BLaER1 (cell line): ENCODE measurements around the gene DPP10.

Experiments used
- H3K27ac ChIP-seq: shearing (Covaris generic); formaldehyde crosslinking; 2 replicates; pipeline ENCODE4 v1.8.1; 2022
- H3K27me3 ChIP-seq: shearing (Covaris generic); formaldehyde crosslinking; 2 replicates; pipeline ENCODE4 v1.8.1; 2022
- H3K36me3 ChIP-seq: shearing (Covaris generic); formaldehyde crosslinking; 2 replicates; pipeline ENCODE4 v1.8.1; 2022
- H3K4me1 ChIP-seq: shearing (Covaris generic); formaldehyde crosslinking; 2 replicates; pipeline ENCODE4 v1.8.1; 2022
- H3K4me2 ChIP-seq: shearing (Covaris generic); formaldehyde crosslinking; 2 replicates; pipeline ENCODE4 v1.8.1; 2022
- H3K4me3 ChIP-seq: shearing (Covaris generic); formaldehyde crosslinking; 2 replicates; pipeline ENCODE4 v1.8.1; 2022
- H3K9ac ChIP-seq: shearing (Covaris generic); formaldehyde crosslinking; 2 replicates; pipeline ENCODE4 v1.8.1; 2022
- H3K9me3 ChIP-seq: shearing (Covaris generic); formaldehyde crosslinking; 2 replicates; pipeline ENCODE4 v1.8.1; 2022
- H4K20me1 ChIP-seq: shearing (Covaris generic); formaldehyde crosslinking; 2 replicates; pipeline ENCODE4 v1.8.1; 2022
- Cebpa-rat ChIP-seq: shearing (Covaris generic); IDR thresholded peaks from 2 replicates; pipeline ENCODE4 v1.8.1; 2022

Gene DPP10

GRCh38 chr2:115190459-115190858 lies 748.0 kb downstream of the DPP10 start:
- Histone ChIP-seq H3K9me3 (no peaks in the 10 kb centered on the region), H3K36me3 (no peaks in the 10 kb centered on the region), H3K4me1 (no peaks in the 10 kb centered on the region), H3K9ac (no peak overlapping the region), H3K27ac (no peak overlapping the region), H3K4me2 (no peak overlapping the region), H3K27me3 (no peaks in the 10 kb centered on the region), H4K20me1 (no peaks in the 10 kb centered on the region), H3K4me3 (no peak overlapping the region)
- TF ChIP-seq Cebpa-rat, result no peak

GRCh38 chr2:115194623-115195022 lies 752.2 kb downstream of the DPP10 start:
- H3K9ac ChIP-seq, result no peak overlapping the region

GRCh38 chr2:115196587-115196986 lies 754.1 kb downstream of the DPP10 start:
- H3K9me3 ChIP-seq, result no peaks in the 10 kb centered on the region
- H3K4me1 ChIP-seq, result no peaks in the 10 kb centered on the region
- H3K27me3 ChIP-seq, result no peaks in the 10 kb centered on the region
- no peak overlapping the region for H3K4me2 ChIP-seq
- no peak overlapping the region for H3K27ac ChIP-seq
- no peaks in the 10 kb centered on the region for H4K20me1 ChIP-seq
- no peaks in the 10 kb centered on the region for H3K36me3 ChIP-seq
- H3K9ac ChIP-seq, result no peak overlapping the region
- no peak for TF ChIP-seq Cebpa-rat
- no peak overlapping the region for H3K4me3 ChIP-seq

More at GRCh38 chr2:115194623-115195022, 752.2 kb downstream of the DPP10 start:
- Histone ChIP-seq H3K27ac (no peak overlapping the region), H3K4me2 (no peak overlapping the region), H3K4me1 (no peaks in the 10 kb centered on the region), H3K4me3 (no peak overlapping the region), H3K36me3 (no peaks in the 10 kb centered on the region), H4K20me1 (no peaks in the 10 kb centered on the region), H3K27me3 (no peaks in the 10 kb centered on the region), H3K9me3 (no peaks in the 10 kb centered on the region)
- no peak for TF ChIP-seq Cebpa-rat

- no peaks in the 10 kb centered on the region for H3K27me3 ChIP-seq
- H3K36me3 ChIP-seq, result no peaks in the 10 kb centered on the region
- no peak overlapping the region for H3K27ac ChIP-seq
- TF ChIP-seq Cebpa-rat, result no peak
- H3K4me1 ChIP-seq, result no peaks in the 10 kb centered on the region
- no peaks in the 10 kb centered on the region for H4K20me1 ChIP-seq
- no peak overlapping the region for H3K4me2 ChIP-seq
- no peak overlapping the region for H3K4me3 ChIP-seq
- no peak overlapping the region for H3K9ac ChIP-seq
- H3K9me3 ChIP-seq, result no peaks in the 10 kb centered on the region
Observed at GRCh38 chr2:115199966-115200365, 757.5 kb downstream of the DPP10 start.

- TF ChIP-seq Cebpa-rat, result no peak
- Histone ChIP-seq H3K4me1 (no peaks in the 10 kb centered on the region), H3K9me3 (no peaks in the 10 kb centered on the region), H3K36me3 (no peaks in the 10 kb centered on the region), H4K20me1 (no peaks in the 10 kb centered on the region), H3K4me3 (no peak overlapping the region), H3K27ac (no peak overlapping the region), H3K4me2 (no peak overlapping the region), H3K27me3 (no peaks in the 10 kb centered on the region), H3K9ac (no peak overlapping the region)
Observed at GRCh38 chr2:115201386-115201785, 758.9 kb downstream of the DPP10 start.

GRCh38 chr2:115208493-115209164 lies 766.2 kb downstream of the DPP10 start:
- Histone ChIP-seq H3K27ac (no peak overlapping the region), H3K4me1 (no peaks in the 10 kb centered on the region), H3K27me3 (no peaks in the 10 kb centered on the region), H3K4me2 (no peak overlapping the region), H3K4me3 (no peak overlapping the region), H3K36me3 (no peaks in the 10 kb centered on the region), H3K9me3 (no peaks in the 10 kb centered on the region), H4K20me1 (no peaks in the 10 kb centered on the region), H3K9ac (no peak overlapping the region)
- no peak for TF ChIP-seq Cebpa-rat

- H3K27ac ChIP-seq, result no peak overlapping the region
- no peaks in the 10 kb centered on the region for H4K20me1 ChIP-seq
- no peaks in the 10 kb centered on the region for H3K4me1 ChIP-seq
- no peaks in the 10 kb centered on the region for H3K27me3 ChIP-seq
- H3K36me3 ChIP-seq, result no peaks in the 10 kb centered on the region
- no peaks in the 10 kb centered on the region for H3K9me3 ChIP-seq
- TF ChIP-seq Cebpa-rat, result no peak
- H3K4me3 ChIP-seq, result no peak overlapping the region
- no peak overlapping the region for H3K4me2 ChIP-seq
- H3K9ac ChIP-seq, result no peak overlapping the region
Observed at GRCh38 chr2:115214050-115214449, 771.6 kb downstream of the DPP10 start.

GRCh38 chr2:115219296-115219695 lies 776.9 kb downstream of the DPP10 start:
- no peak overlapping the region for H3K4me3 ChIP-seq
- no peak overlapping the region for H3K9ac ChIP-seq
- no peaks in the 10 kb centered on the region for H3K27me3 ChIP-seq
- no peak for TF ChIP-seq Cebpa-rat
- H3K4me2 ChIP-seq, result no peak overlapping the region
- no peaks in the 10 kb centered on the region for H3K36me3 ChIP-seq
- H4K20me1 ChIP-seq, result no peaks in the 10 kb centered on the region
- no peaks in the 10 kb centered on the region for H3K4me1 ChIP-seq
- no peaks in the 10 kb centered on the region for H3K9me3 ChIP-seq
- H3K27ac ChIP-seq, result no peak overlapping the region

GRCh38 chr2:115234186-115234585 lies 791.7 kb downstream of the DPP10 start:
- no peaks in the 10 kb centered on the region for H3K9me3 ChIP-seq
- H3K4me3 ChIP-seq, result no peak overlapping the region
- H3K27me3 ChIP-seq, result no peaks in the 10 kb centered on the region
- H3K9ac ChIP-seq, result no peak overlapping the region
- H4K20me1 ChIP-seq, result no peaks in the 10 kb centered on the region
- H3K27ac ChIP-seq, result no peak overlapping the region
- no peak for TF ChIP-seq Cebpa-rat
- no peaks in the 10 kb centered on the region for H3K36me3 ChIP-seq
- no peak overlapping the region for H3K4me2 ChIP-seq
- no peaks in the 10 kb centered on the region for H3K4me1 ChIP-seq

- Histone ChIP-seq H3K9me3 (no peaks in the 10 kb centered on the region), H3K4me1 (no peaks in the 10 kb centered on the region), H3K27me3 (no peaks in the 10 kb centered on the region), H3K27ac (no peak overlapping the region), H3K9ac (no peak overlapping the region), H3K4me3 (no peak overlapping the region), H3K36me3 (no peaks in the 10 kb centered on the region), H4K20me1 (no peaks in the 10 kb centered on the region), H3K4me2 (no peak overlapping the region)
- no peak for TF ChIP-seq Cebpa-rat
Observed at GRCh38 chr2:115234737-115235136, 792.3 kb downstream of the DPP10 start.

- H3K27me3 ChIP-seq, result no peaks in the 10 kb centered on the region
- H3K4me1 ChIP-seq, result no peaks in the 10 kb centered on the region
- no peaks in the 10 kb centered on the region for H3K36me3 ChIP-seq
- no peak overlapping the region for H3K27ac ChIP-seq
- H4K20me1 ChIP-seq, result no peaks in the 10 kb centered on the region
- no peak overlapping the region for H3K9ac ChIP-seq
- H3K9me3 ChIP-seq, result no peaks in the 10 kb centered on the region
- H3K4me3 ChIP-seq, result no peak overlapping the region
- no peak for TF ChIP-seq Cebpa-rat
- no peak overlapping the region for H3K4me2 ChIP-seq
Observed at GRCh38 chr2:115248066-115248465, 805.6 kb downstream of the DPP10 start.
